ENCODE measurements around the gene CRIM1.

The CRIM1 gene

GRCh38 chr2:36396878-36397539 is 41.4 kb downstream of the CRIM1 start:
- no peak for DNase-seq

GRCh38 chr2:36397728-36398413 is 42.3 kb downstream of the CRIM1 start:
- no peak for DNase-seq

- no peak for DNase-seq
These were observed 43.5 kb downstream of the CRIM1 start for GRCh38 chr2:36399050-36399449.

- no peak for DNase-seq
These were observed 48.2 kb downstream of the CRIM1 start for GRCh38 chr2:36403675-36404230.

- no peak for DNase-seq
These were observed 48.7 kb downstream of the CRIM1 start for GRCh38 chr2:36404318-36404717.

GRCh38 chr2:36404754-36405153 is 49.2 kb downstream of the CRIM1 start:
- no peak for DNase-seq

- no peak for DNase-seq
These were observed 49.6 kb downstream of the CRIM1 start for GRCh38 chr2:36405183-36405582.

GRCh38 chr2:36406296-36406695 is 50.7 kb downstream of the CRIM1 start:
- no peak for DNase-seq

- no peak for DNase-seq
These were observed 51.8 kb downstream of the CRIM1 start for GRCh38 chr2:36407413-36407812.

- DNase-seq, result no peak
These were observed 52.7 kb downstream of the CRIM1 start for GRCh38 chr2:36408198-36408703.

GRCh38 chr2:36409335-36409734 is 53.8 kb downstream of the CRIM1 start:
- DNase-seq, result no peak

GRCh38 chr2:36409935-36410334 is 54.4 kb downstream of the CRIM1 start:
- DNase-seq, result no peak

- DNase-seq, result no peak
These were observed 55.1 kb downstream of the CRIM1 start for GRCh38 chr2:36410681-36411080.

GRCh38 chr2:36411962-36412444 is 56.4 kb downstream of the CRIM1 start:
- DNase-seq, result no peak

GRCh38 chr2:36413218-36413617 is 57.6 kb downstream of the CRIM1 start:
- DNase-seq, result no peak

GRCh38 chr2:36414307-36414706 is 58.7 kb downstream of the CRIM1 start:
- DNase-seq, result no peak

- no peak for DNase-seq
These were observed 59.9 kb downstream of the CRIM1 start for GRCh38 chr2:36415381-36416022.

- DNase-seq, result no peak
These were observed 61.0 kb downstream of the CRIM1 start for GRCh38 chr2:36416370-36417165.

GRCh38 chr2:36420569-36421181 is 65.1 kb downstream of the CRIM1 start:
- no peak for DNase-seq

- no peak for DNase-seq
These were observed 65.8 kb downstream of the CRIM1 start for GRCh38 chr2:36421379-36421778.

- no peak for DNase-seq
These were observed 67.6 kb downstream of the CRIM1 start for GRCh38 chr2:36423172-36423571.

- no peak for DNase-seq
These were observed 68.1 kb downstream of the CRIM1 start for GRCh38 chr2:36423619-36424120.
